HuH-7 (cell line): ENCODE data around the gene GLIPR1L2.
"Not testable (repeated sequence)": the region's sequence is repeated elsewhere in the genome, so short reads cannot be mapped to it uniquely, and the experiment has no call there.

Source experiments
- DNase-seq: peaks from one replicate; pipeline ENCODE4 v3.0.0; 2011; ENCODE audit warnings: low spot score

The GLIPR1L2 gene

DNA sequence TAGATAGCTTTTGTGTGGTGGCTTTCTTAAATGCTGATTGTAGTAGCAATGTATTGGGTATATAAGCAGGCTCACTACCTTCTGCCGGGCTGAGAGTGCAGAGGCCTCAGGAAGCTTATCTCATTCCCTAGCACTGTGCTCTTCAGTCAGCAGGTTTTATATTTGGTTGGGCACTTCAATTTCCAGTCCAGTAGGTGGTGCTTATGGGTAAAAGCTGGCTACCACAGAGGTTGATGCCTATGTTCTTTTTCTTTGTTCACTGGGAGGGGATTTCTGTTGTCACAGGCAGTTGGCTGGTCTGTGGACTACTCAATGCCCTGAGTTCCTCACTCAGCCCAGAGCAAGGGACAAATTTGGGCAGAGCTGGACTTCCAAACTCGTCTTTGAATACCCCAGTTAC, 46.7 kb downstream of the GLIPR1L2 start:
- DNase-seq = no peak

GRCh38 chr12:75438059-75438754, 47.3 kb downstream of the GLIPR1L2 start:
- DNase-seq = no peak

GRCh38 chr12:75439048-75439447, 48.2 kb downstream of the GLIPR1L2 start:
- no peak for DNase-seq

DNA sequence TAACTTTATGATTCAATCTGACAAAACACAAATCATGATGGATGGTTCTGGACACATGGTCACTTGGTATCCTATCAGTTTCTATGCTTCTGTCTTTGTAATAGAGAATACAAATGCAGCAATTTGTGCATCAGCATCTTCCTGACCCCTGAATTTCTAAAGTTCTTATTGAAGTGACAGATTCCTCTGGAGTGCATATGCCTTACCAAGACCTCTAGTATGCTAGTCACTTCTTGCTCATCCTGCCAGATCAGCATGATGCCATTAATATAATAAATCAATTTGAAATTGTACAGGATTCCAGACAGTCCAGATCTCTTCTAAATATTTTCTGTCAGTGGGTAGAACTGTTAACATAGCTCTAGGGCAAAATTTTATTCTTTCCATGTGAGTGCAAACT, 49.0 kb downstream of the GLIPR1L2 start:
- no peak for DNase-seq

DNA sequence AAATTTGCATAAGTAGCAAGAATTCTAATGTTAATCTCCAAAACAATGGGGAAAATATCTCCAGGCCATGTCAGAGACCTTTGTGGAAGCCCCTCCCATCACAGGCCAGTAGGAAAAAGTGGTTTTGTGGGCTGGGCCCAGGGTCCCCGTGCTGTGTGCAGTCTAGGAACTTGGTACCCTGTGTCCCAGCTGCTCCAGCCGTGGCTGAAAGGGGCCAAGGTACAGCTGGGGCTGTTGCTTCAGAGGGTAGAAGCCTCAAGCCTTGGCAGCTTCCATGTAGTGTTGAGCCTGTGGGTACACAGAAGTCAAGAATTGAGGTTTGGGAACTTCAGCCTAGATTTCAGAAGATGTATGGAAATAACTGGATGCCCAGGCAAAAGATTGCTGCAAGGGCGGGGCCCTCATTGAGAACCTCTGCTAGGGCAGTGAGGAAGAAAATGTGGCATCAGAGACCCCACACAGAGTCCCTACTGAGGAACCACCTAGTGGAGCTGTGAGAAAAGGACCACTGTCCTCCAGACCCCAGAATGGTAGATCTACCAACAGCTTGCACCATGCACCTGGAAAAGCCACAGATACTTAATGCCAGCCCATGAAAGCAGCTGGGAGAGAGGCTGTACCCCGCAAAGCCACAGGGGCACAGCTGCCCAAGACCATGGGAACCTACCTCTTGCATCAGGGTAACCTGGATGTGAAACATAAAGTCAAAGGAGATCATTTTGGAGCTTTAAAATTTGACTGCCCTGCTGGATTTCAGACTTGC, 51.0 kb downstream of the GLIPR1L2 start:
- not testable (repeated sequence) for DNase-seq

DNA sequence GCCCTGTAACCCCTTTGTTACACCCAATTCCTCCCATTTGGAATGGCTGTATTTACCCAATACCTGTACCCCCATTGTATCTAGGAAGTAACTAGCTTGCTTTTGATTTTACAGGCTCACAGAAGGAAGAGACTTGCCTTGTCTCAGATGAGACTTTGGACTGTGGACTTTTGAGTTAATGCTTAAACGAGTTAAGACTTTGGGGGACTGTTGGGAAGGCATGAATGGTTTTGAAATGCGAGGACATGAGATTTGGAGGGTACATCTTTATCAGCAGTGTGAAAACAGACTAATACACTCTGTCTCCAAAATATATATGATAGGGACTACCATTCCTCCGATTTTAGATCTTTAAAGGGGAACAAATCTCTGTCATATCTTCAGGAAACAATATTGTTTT, 51.6 kb downstream of the GLIPR1L2 start:
- DNase-seq = not testable (repeated sequence)

GRCh38 chr12:75443709-75444108, 52.8 kb downstream of the GLIPR1L2 start:
- DNase-seq = no peak

DNA sequence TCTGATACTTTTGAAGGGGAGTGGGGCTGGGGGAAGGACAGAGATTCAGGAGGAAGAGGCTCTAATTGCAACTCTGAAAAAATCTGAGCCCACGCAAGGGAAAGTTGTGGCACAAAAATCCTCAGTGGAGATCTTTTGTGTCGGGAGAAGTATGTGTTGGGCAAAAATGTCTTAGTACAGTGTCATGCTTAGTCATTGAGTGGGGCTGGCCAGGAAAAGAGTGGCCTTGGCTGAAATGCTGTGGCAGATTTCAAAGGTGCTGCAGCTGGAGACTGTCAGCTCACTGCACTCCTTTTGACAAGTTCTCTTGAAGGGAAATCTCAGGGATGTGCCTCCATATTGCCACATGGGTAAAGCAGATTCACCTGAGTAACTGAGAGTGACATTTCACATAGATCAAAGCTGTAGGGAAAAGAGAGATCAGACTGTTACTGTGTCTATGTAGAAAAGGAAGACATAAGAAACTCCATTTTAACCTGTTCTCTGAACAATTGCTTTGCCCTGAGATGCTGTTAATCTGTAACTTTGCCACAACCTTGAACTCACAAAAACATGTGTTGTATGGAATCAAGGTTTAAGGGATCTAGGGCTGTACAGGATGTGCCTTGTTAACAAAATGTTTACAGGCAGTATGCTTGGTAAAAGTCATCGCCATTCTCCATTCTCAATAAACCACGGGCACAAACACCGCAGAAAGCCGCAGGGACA, 53.7 kb downstream of the GLIPR1L2 start:
- no peak for DNase-seq

- not testable (repeated sequence) for DNase-seq
These were observed 54.2 kb downstream of the GLIPR1L2 start for GRCh38 chr12:75445137-75445507.

DNA sequence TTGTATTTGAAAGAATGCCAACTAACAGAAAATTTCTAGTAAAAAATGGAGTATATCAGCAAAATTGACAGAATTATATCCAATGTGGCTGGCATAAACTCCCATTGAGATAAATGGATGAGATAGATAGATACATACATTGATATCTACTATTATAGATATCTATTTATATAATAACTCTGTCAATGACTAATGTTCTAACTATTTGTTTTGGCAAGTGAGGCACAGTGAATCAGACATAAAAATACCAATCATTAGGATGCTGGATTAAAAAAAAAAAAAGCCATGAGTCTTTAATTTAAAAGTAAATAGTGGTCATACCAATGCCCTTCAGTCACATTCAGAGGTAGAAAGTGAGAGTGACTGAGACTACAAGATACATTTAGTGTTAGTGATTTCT, 56.0 kb downstream of the GLIPR1L2 start:
- DNase-seq = no peak

DNA sequence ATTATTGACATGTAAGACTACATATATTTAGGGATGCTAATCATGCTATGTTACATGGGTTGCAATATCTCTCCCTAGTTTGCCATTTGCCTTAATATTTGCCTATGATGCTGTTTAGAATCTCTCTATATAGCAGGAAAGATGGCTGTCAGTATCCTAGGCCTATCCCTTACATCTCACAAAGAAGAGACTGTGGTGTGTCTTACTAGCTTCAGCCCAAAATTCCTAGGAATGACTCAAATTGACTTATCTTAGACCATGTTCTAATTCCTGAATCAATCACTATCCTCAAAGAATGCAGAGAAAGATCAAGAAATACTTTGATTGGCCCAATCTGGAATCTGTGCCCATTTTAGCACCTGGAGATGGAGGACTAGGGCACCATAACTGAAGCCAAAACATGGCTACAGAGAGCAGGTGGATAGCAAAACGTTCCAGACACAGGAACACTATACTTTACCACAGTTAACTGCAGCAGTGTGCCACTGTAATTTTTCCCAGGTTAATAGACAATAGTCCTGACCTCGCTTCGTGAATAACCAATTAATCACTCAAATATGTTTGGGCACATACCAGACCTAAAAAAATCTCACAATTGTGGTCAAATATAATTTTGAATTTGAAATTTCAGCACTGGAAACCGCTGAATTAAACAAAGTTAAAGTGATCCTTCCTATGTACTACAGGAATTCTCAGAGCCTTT, 57.0 kb downstream of the GLIPR1L2 start:
- DNase-seq = no peak

- DNase-seq = no peak
These were observed 61.9 kb downstream of the GLIPR1L2 start for GRCh38 chr12:75452675-75453330.

- DNase-seq = no peak
These were observed 65.0 kb downstream of the GLIPR1L2 start for GRCh38 chr12:75455839-75456238.

DNA sequence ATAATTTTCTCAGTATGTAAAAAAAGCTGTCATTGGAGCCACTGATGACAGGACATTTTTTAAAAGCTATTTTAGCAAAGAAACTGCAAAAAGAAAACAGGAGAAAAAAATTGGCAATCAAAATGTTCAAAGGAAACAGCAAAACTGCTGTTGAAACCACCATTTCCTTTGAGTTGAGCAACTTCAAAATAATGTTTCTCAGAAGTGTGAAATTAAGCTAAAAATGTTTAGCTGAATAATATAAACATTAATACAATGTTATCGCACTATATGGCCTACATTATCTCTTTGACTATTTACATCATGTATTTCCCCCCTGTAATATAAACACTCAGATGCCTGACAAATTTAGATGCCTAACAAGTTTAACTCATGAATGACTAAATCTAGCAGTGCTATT, 66.3 kb downstream of the GLIPR1L2 start:
- no peak for DNase-seq

GRCh38 chr12:75457866-75458265, 67.0 kb downstream of the GLIPR1L2 start:
- DNase-seq = not testable (repeated sequence)

DNA sequence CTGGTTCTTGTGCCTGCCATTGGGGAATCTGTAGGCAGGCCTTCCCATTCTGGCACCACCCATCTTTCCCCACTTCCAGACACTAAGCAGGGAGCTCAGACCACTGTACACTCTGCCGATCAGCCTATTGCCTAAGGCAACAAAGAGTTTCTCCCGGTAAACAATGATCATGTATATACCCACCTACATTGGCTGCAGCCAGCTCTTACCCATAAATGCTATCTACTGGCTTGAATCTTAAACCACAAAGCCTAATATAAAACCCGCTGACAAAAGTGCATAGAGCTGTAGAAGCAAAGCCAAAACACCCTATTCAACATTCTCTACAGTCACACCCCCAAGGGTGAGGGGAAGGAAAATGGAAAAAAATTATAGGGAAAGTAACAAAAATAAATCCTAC, 68.9 kb downstream of the GLIPR1L2 start:
- DNase-seq = no peak

GRCh38 chr12:75460204-75460603, 69.3 kb downstream of the GLIPR1L2 start:
- DNase-seq = no peak

GRCh38 chr12:75471902-75472890, 81.3 kb downstream of the GLIPR1L2 start:
- no peak for DNase-seq

- no peak for DNase-seq
These were observed 83.2 kb downstream of the GLIPR1L2 start for GRCh38 chr12:75474116-75474515.

GRCh38 chr12:75476071-75476470, 85.2 kb downstream of the GLIPR1L2 start:
- DNase-seq = no peak

GRCh38 chr12:75477137-75477536, 86.2 kb downstream of the GLIPR1L2 start:
- DNase-seq = no peak
